Tibial nerve (tissue), 4 donors: ENCODE data around the gene DDX54. TPM values are rescaled to one million over a fixed set of nuclear protein-coding genes. Genes with fewer than 3 reads are reported as not detected.
A peak's percentile ranks its signal among the peaks of the same experiment; 100 is the strongest.

Source experiments
- DNase-seq, 2 donors: peaks; one replicate each; pipeline ENCODE4 v3.0.0-alpha.2; 2019; ENCODE audit warnings: low spot score in 2 of 2
- H3K27ac ChIP-seq, 4 donors: fragments of 200-600 bp; sonication (generic) in 3 of 4; one replicate each; pipeline ENCODE4 v1.5.1; 2017 to 2019; ENCODE audit warnings: mild to moderate bottlenecking in 1 of 4
- H3K27me3 ChIP-seq, 2 donors: fragments of 200-600 bp; sonication (generic) in 1 of 2; one replicate each; pipeline versions ENCODE4 v1.5.1 to v1.6.0; 2017 to 2019
- H3K36me3 ChIP-seq, 3 donors: fragments of 200-600 bp; sonication (generic); one replicate each; pipeline ENCODE4 v1.5.1; 2018 to 2019
- H3K4me1 ChIP-seq, 4 donors: fragments of 200-600 bp; sonication (generic) in 3 of 4; one replicate each; pipeline ENCODE4 v1.5.1; 2017 to 2019
- H3K4me3 ChIP-seq, 4 donors: fragments of 200-600 bp; sonication (generic) in 3 of 4; one replicate each; pipeline ENCODE4 v1.5.1; 2017 to 2019; ENCODE audit warnings: mild to moderate bottlenecking in 1 of 4, moderate library complexity in 1 of 4
- H3K9me3 ChIP-seq, 4 donors: fragments of 200-600 bp; sonication (generic) in 3 of 4; one replicate each; pipeline ENCODE4 v1.5.1; 2017 to 2019
- CTCF ChIP-seq, 5 experiments: fragments of 200-600 bp in 3 of 5; fragments of 450-650 bp in 2 of 5; sonication (generic) in 3 of 5; IDR thresholded peaks; one replicate each; pipeline ENCODE4 v1.5.1; 2016 to 2019; ENCODE audit warnings: antibody characterized with exemption in 5 of 5, mild to moderate bottlenecking in 3 of 5, moderate library complexity in 2 of 5
- EP300 ChIP-seq, 2 donors: sonication (generic); formaldehyde crosslinking; IDR thresholded peaks; one replicate each; pipeline ENCODE4 v1.6.1; 2017; ENCODE audit warnings: antibody characterized with exemption in 2 of 2, mild to moderate bottlenecking in 1 of 2
- POLR2A ChIP-seq, 2 donors: fragments of 450-650 bp; IDR thresholded peaks; one replicate each; pipeline ENCODE4 v1.6.1; 2017; ENCODE audit warnings: antibody characterized with exemption in 2 of 2, mild to moderate bottlenecking in 2 of 2, moderate library complexity in 2 of 2
- WGBS, 2 donors: methylation state at CpG; one replicate each; pipeline ENCODE4 v1.1.5; 2018; 5-methylcytosine and 5-hydroxymethylcytosine counted together
- total RNA-seq, 4 donors: library from RNA; depleted of rRNA; stranded (reverse); fragments of >200 nt; gene quantifications; one replicate each; pipeline ENCODE4 v1.1.0, GENCODE V29; 2016

DDX54 gene
- total RNA-seq, 4 donors from 2014 or later = 49.4 to 105 (median 83.0) TPM

DNA sequence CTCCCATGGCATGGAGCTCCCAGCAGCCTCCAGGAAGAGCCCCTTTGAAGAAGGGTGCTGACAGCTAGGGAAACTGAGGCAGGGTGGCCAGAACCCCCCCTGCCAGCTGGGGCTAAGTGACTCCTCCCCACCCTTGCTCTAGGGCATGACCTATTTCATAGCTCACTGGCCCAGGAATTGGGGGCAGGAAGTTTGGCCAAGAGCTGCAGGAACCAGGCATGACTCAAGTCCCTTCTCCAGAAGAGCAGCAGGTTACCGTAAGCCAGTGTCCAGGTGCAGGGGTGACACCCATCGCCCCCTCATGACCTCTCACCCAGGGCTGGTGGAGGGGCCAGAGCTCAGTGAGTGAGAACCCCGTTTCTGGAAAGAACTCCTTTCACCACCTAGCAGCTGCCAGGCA, 51.6 kb downstream of the DDX54 start:
- Histone ChIP-seq H3K9me3 (no peaks in the 10 kb centered on the region), H3K4me3 (no peak overlapping the region), H3K27me3 (peaks cover 0 to 39% of the 10 kb centered on the region in 2 donors), H3K4me1 (peaks cover 0 to 9% (median 4%) of the 10 kb centered on the region in 4 donors), H3K36me3 (no peaks in the 10 kb centered on the region), H3K27ac (peak overlapping the region in 1 of 4 donors; percentile 75)
- no peak for TF ChIP-seq CTCF (IDR thresholded peaks at IDR 0.05)
- no peak for TF ChIP-seq POLR2A (IDR thresholded peaks at IDR 0.05)
- no peak for TF ChIP-seq EP300 (IDR thresholded peaks at IDR 0.05)
- DNase-seq = no peak
- 50 to 79% methylated on average over 2 to 3 of the region's 3 CpGs for WGBS, 2 donors

DNA sequence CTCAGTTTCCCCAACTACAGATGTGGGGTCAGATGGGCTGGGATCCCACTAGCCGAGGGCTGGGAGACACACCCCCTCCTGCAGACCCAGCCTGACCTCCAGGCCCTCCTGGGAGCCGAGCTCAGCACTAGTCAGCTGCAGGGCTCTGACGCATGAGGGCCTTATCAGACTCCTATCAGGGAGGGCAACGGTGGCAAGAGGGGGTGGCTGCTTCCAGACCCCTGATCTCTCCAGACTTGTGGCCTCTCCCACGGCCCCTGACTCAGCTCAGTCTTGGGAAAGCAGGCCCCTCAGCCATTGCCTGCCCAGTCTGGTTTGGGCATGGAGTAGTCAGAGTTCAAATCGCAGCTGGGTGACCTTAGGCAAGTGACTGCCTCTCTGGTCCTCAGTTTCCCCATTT, 52.2 kb downstream of the DDX54 start:
- H3K27ac ChIP-seq = no peak overlapping the region
- H3K4me3 ChIP-seq = no peak overlapping the region
- H3K9me3 ChIP-seq = no peaks in the 10 kb centered on the region
- no peak for DNase-seq
- no peaks in the 10 kb centered on the region for H3K36me3 ChIP-seq
- H3K27me3 ChIP-seq = peaks cover 0 to 39% of the 10 kb centered on the region in 2 donors
- 44 to 51% methylated on average over 6 of the region's 6 CpGs for WGBS, 2 donors
- peaks cover 0 to 9% (median 4%) of the 10 kb centered on the region in 4 donors for H3K4me1 ChIP-seq
- TF ChIP-seq POLR2A (IDR thresholded peaks at IDR 0.05) (no peak), CTCF (IDR thresholded peaks at IDR 0.05) (no peak), EP300 (IDR thresholded peaks at IDR 0.05) (no peak)

DNA sequence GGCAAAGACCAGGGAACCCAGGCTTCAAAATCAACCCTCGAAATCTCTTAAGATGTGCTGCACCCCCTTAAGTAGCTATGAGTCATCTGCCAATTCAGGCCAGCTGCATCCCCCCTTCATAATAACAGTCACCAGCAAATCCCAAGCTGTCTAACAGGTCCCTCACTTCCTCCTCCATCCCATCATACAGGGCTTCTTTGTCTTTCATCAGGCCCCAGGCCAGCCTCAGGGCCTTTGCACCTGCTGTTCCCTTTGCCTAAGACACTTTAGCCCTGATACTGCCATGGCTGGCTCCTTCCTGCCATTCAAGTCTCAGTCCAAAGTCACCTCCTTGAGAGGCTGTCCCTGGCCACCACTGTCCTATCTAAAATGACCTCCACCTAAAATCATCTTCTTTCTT, 53.7 kb downstream of the DDX54 start:
- Histone ChIP-seq H3K9me3 (no peaks in the 10 kb centered on the region), H3K4me3 (no peak overlapping the region), H3K4me1 (peaks cover 0 to 9% (median 4%) of the 10 kb centered on the region in 4 donors), H3K27me3 (peaks cover 0 to 40% of the 10 kb centered on the region in 2 donors), H3K36me3 (no peaks in the 10 kb centered on the region), H3K27ac (peak overlapping the region in 2 of 4 donors; percentile 67 to 80)
- TF ChIP-seq EP300 (IDR thresholded peaks at IDR 0.05) (no peak), CTCF (IDR thresholded peaks at IDR 0.05) (no peak), POLR2A (IDR thresholded peaks at IDR 0.05) (no peak)
- WGBS, 2 donors = 41 to 67% methylated on average over 1 of the region's 1 CpG
- DNase-seq = no peak

- peaks cover 0 to 4% (median 2%) of the 10 kb centered on the region in 4 donors for H3K4me1 ChIP-seq
- peak in 1 of 2 donors; percentile 74 for TF ChIP-seq EP300 (IDR thresholded peaks at IDR 0.05)
- no peak for TF ChIP-seq CTCF (IDR thresholded peaks at IDR 0.05)
- H3K9me3 ChIP-seq = peaks cover 0 to 3% (median 0%) of the 10 kb centered on the region in 4 donors
- peaks cover 0 to 30% of the 10 kb centered on the region in 2 donors for H3K27me3 ChIP-seq
- peak overlapping the region in 2 of 4 donors; percentile 67 to 80 for H3K27ac ChIP-seq
- WGBS, 2 donors = 34 to 39% methylated on average over 12 to 13 of the region's 18 CpGs
- no peak for DNase-seq
- no peak overlapping the region for H3K4me3 ChIP-seq
- H3K36me3 ChIP-seq = no peaks in the 10 kb centered on the region
These were observed 54.7 kb downstream of the DDX54 start for GRCh38 chr12:113130457-113131135.

- no peaks in the 10 kb centered on the region for H3K4me1 ChIP-seq
- H3K27me3 ChIP-seq = peaks cover 0 to 24% of the 10 kb centered on the region in 2 donors
- DNase-seq = no peak
- H3K9me3 ChIP-seq = peaks cover 0 to 3% (median 0%) of the 10 kb centered on the region in 4 donors
- TF ChIP-seq POLR2A (IDR thresholded peaks at IDR 0.05) (no peak), EP300 (IDR thresholded peaks at IDR 0.05) (no peak), CTCF (IDR thresholded peaks at IDR 0.05) (no peak)
- WGBS, 2 donors = 55 to 58% methylated on average over 16 to 17 of the region's 17 CpGs
- peak overlapping the region in 3 of 4 donors; percentile 34 to 80 (median 46) for H3K27ac ChIP-seq
- no peaks in the 10 kb centered on the region for H3K36me3 ChIP-seq
- H3K4me3 ChIP-seq = no peak overlapping the region
These were observed 55.4 kb downstream of the DDX54 start for GRCh38 chr12:113129664-113130456.
